Activated T-helper 1 cell treated with anti-CD3 and anti-CD28 coated beads, Interleukin-2, amount 50 U/mL, for 16 hours (primary cell): ENCODE measurements around the gene DNAAF9.

Experiments used
- DNase-seq, 2 donors: peaks; one replicate each; pipeline ENCODE4 v3.0.0-alpha.2; 2020; ENCODE audit warnings: low read depth in 1 of 2, low spot score in 1 of 2

Gene DNAAF9

DNA sequence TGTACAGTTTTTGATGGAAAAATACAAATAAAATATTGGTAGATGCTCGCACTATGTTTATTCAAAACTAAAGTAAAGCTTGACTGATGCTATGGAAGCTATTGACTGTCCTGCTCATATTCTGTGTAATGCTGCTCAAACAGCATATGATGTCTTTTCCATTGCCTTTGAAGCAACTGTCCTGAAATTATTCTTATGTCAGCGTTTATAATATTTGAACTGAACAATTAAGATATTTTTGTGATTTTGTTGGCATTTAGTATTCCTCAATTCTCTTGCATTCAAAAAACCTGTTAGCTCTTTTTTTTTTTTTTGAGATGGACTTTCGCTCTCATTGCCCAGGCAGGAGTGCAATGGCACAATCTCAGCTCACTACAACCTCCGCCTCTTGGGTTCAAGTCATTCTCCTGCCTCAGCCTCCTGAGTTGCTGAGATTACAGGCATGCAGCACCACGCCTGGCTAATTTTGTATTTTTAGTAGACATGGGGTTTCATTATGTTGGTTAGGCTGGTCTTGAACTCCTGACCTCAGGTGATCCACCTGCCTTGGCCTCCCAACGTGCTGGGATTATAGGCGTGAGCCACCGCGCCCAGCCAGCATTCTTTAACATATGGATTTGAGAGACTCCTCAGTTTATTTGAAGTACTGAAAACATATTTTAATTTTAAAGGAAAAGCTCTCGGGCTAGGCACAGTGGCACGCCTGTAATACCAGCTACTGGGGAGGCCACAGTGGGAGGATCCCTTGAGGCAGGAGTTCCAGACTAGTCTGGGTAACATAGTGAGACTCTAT is 5.3 kb upstream of the DNAAF9 start:
- DNase-seq: no peak

- no peak for DNase-seq
These were observed 3.0 kb upstream of the DNAAF9 start for GRCh38 chr20:3410464-3410863.

GRCh38 chr20:3409417-3409816 is 1.9 kb upstream of the DNAAF9 start:
- DNase-seq: no peak

DNA sequence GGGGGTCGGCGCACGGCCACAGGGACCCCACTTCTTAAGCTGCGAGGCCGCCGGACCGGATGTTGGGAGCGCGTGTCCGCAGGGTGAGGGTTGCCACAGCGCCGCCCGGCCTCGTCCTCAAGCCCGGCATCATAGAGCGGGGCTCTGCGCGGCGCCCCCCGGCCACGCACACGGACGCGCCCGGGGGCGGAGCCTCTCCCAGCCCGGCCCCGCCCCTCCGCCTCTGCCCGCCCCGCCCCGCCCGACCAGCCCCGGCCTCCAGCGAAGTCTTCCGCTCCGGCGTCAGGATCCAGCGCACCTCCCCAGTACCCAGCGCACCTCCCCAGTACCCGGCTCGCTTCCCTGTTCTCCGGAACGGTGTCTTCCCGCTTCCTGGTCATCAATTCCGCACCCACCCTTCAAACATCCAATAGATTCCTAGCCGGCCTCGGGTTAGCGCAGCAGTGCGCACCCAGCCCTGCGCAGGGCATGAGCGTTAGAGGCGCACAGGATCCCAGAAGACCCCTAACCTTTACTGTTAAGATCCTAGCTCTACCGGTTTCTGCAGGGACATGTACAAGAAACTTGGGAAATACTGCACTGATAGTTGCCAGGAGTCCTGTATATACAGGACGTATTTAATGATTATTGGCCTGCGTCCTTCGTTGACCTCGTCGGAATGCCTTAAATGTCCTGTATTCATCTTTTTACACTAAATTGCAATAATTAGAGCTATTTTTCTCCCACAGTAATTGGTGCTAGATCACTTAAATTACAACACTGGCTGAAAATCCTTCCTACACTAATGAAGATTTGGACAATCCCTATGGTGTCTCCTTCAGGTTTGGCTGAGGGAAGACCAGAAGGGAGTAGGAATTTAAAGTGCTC is 535 bp upstream of the DNAAF9 start:
- peak; percentile 47 to 52 for DNase-seq

DNA sequence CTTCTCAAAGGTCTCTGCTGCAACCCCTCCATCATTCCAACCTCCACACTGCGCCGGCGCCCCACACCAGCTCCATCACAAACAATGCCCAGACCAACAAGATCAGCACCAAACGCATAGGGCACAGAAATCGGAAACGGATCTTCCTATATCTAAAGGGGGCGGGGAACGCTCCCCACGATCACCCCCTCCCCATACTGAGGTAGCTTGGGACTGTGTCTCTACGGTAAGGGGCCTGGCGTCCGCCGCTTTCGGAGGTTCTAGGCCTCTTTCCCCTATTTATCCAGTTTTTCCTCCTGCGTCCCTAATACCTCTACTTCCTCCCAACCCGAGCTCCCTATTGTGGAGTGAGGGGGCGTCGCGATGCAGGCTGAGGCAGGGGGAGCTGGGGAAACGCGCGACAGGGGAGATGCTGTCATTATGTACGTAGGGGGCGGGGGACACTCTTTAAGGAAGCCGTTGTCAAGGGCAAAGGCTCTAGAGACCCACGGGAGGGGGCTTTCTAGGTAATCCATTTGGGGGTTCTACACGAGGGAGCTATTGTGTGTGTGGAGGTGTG is 909 bp downstream of the DNAAF9 start:
- DNase-seq: no peak

DNA sequence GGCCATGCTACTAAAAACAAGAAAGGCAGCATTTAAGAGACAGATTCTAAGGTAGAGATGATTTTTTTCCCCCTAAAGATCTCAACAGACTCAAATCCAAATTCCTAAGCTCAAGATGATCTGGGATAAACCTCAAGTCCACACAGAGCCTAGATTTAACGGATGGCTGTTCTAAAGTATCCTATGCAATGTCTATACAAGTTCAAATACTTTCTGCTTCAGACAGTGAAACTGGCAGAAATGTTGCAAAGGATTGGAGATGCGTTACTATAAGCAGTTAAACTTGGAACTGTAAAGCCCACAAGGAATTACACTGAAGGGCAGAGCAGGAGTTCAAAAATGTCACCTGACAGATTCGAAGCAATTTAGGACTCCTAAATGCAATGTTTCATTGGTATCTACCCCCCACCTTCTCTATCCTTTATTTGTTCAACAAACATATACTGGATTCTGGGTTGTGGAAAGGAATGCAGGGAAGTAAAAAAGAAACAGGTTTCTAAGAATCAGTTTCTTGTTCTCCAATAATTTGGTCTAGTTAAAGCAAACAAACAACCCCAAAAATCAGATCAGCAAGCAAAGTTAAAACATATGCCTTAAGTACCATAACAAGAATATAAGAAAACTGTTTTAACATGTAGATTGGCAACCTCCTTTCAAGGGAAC is 1.6 kb downstream of the DNAAF9 start:
- DNase-seq: no peak

DNA sequence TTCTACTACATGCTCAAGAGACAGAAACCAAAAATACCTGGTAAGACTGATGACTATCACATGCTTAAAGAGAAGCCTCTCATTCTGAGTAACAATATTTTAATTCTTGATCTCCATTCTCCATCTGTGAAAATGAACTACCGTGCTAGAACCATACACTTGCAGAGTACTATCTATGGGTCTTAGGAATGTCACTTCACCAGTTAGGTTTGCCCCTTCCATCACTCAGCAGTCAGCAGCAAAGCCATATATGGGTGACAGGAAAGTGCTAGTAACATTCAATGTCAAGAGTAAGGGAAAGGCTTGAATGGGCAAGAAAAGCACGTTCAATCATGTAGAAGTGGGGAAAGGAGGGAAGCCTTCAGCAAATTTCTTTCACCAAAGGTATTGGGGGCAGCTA is 2.3 kb downstream of the DNAAF9 start:
- no peak for DNase-seq

DNA sequence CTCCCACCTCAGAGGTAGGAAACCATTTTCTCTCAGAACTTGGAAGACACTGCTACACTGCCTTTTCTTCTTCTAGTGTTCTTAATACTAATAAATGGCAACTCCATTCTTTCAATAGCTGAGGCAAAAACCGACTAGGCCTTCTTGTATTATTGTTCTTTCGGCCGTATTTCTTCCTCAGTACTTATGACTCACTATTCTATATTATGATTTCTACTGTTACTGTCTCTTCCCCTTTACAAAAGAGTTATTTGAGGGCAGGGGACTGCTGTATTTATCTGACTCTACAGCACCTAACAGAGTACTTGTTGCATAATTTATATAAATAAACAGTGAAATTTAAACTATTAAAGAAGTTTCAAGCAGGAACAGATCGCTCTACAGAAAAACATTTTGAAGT is 3.1 kb downstream of the DNAAF9 start:
- DNase-seq: no peak

- DNase-seq: no peak
These were observed 3.7 kb downstream of the DNAAF9 start for GRCh38 chr20:3403741-3404140.

DNA sequence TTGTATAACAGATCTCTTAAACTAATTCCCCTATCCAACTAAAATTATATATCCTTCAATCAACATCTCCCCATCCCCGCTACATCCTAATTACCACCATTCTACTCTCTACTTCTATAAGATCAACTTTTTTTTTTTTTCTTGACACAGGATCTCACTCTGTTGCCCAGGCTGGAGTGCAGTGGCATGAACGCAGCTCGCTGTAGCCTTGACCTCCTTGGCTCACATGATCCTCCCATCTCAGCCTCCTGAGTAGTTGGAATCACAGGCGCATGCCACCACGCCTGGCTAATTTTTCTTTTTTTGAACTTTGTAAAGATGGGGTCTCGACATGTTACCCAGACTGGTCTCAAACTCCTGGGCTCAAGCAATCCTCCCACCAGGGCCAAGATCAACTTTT is 5.0 kb downstream of the DNAAF9 start:
- no peak for DNase-seq

GRCh38 chr20:3400260-3401155 is 7.0 kb downstream of the DNAAF9 start:
- no peak for DNase-seq

- no peak for DNase-seq
These were observed 8.7 kb downstream of the DNAAF9 start for GRCh38 chr20:3398681-3399252.

GRCh38 chr20:3396492-3396891 is 11.0 kb downstream of the DNAAF9 start:
- no peak for DNase-seq

GRCh38 chr20:3392756-3393155 is 14.7 kb downstream of the DNAAF9 start:
- DNase-seq: no peak

DNA sequence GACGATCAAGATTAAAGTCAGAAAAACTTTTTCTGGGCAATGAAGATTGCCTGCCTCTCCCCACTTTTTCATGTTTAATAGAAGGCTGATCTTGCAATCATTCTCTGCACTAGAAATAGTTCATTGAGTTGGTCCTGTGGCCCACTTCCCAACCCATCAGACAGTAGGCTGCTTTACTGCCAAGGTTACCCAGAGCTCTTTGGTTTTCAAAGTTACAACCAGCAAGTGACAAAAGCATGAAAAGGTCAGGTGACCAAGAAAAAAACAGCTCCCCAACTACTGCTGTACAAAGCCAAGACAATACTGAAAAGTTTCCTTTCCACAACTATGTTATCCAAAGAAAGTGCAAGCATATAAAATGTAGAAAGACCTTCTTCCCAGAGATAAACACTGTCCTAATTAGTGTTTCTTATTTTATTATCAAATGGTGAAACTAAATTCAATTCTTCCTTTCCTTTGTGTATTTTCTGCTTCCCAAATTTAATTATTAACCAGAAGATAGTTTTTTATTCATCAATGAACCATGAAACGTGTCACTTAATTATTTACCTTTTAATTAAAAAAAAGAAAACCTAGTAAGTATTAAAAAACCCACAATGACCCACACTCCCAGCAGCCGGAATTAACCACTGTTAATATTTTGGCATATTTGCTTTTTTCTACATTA is 16.6 kb downstream of the DNAAF9 start:
- no peak for DNase-seq

GRCh38 chr20:3383878-3384495 is 23.5 kb downstream of the DNAAF9 start:
- no peak for DNase-seq

DNA sequence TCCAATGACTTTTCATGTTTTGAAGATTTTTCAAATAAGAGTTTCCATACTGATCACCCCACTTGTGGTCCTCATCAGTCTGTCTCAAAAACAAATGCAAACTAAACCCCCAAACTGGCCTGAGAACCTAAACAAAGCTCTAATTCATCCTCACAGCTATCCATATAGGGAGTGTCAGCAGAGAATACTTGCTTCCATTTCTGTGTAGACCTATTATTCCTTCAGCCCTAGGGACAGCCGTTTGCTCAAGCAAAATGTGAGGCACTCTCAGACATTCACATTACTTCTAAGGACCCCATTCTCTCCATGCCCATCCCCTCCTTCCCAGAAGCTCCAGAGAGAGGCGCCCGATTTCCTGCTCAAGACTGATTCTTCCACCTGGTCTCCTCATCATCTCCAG is 24.6 kb downstream of the DNAAF9 start:
- DNase-seq: no peak

DNA sequence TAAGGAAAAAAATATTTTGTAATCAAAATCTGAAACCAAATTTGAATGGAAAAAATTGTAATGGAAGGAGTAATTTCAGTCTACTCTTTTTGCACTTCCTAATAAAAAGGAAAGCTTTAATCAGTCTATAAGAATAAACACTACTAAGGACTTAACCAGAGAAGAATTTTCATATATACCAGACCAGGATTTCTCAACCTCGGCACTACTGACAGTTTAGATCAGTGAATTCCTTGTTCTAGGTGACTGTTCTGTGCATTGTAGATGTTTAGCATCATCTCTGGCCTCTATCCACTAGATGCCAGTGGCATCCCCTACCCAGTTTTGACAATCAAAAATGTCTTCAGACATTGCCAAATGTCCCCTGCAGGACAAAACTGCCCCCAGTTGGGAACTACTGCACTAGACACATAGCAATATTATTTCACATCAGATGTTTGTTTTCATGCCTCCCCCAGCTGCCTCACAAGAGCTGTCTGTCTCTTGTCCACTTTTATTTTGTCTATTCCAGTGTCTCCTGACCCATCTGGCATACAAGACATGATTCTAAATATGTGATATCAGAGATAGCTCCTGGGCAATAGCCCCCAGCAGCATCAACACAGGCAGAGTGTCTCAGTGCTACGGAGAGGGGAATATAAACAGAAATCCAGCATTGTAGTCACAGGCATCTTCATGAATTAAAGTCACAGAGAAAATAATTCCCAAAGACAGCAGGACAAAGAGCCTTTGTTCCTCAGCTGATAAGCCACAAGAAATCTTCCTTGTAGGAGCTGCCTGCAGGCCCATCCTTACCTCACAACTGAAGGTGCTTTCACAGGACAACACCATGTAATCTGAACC is 27.0 kb downstream of the DNAAF9 start:
- DNase-seq: no peak
